ENCODE measurements around the gene POFUT1. TPM values are rescaled to one million over a fixed set of nuclear protein-coding genes. Genes with fewer than 3 reads are reported as not detected.

The POFUT1 gene
- total and polyA plus RNA-seq, 9 of the 15 experiments (the other 6 are each of a cell fraction or from before 2014, with no cell fraction given) = 3.5 to 44.7 (median 23.5) TPM

GRCh38 chr20:32205843-32206759 is 1.6 kb upstream of the POFUT1 start (continued):
- no peak for TF ChIP-seq ZBTB40 (IDR thresholded peaks at IDR 0.05)
- TF ChIP-seq ZBTB40 (CRISPR knock-in tag; IDR thresholded peaks at IDR 0.05) = no peak
- TF ChIP-seq PML (IDR thresholded peaks at IDR 0.05; ENCODE audit: low read length) = 0 out of 2 replicates have a peak, but pooled peaks have one; percentile 23
- no peak for TF ChIP-seq RCOR1 (IDR thresholded peaks at IDR 0.05; ENCODE audit: borderline replicate concordance in 1 of 2, low read depth in 2 of 2, low read length in 2 of 2)
- 0 out of 2 replicates have a peak, but pooled peaks have one; percentile 31 for TF ChIP-seq MEF2D (tag; conservative IDR thresholded peaks at IDR 0.05; ENCODE audit: low read depth)
- peak; percentile 44; the same call in 1 of the 2 replicates for TF ChIP-seq MEF2A (IDR thresholded peaks at IDR 0.05; ENCODE audit: control insufficient read depth, low read depth, low read length)

Data from K562 (cell line).